Lower leg skin (tissue), 4 donors: ENCODE measurements around the gene MAPK9. TPM values are rescaled to one million over a fixed set of nuclear protein-coding genes. Genes with fewer than 3 reads are reported as not detected.

Experiments
- DNase-seq, 2 donors: peaks; one replicate each; pipeline ENCODE4 v3.0.0-alpha.2; 2019; ENCODE audit warnings: low spot score in 2 of 2
- H3K4me3 ChIP-seq: fragments of 200-600 bp; sonication (generic); 2 replicates; pipeline ENCODE4 v1.5.1; 2017; ENCODE audit warnings: mild to moderate bottlenecking, low read depth; ENCODE audit not compliant: poor library complexity, severe bottlenecking
- POLR2A ChIP-seq, 2 donors: fragments of 450-650 bp; IDR thresholded peaks; one replicate each; pipeline ENCODE4 v1.6.1; 2016 to 2017; ENCODE audit warnings: antibody characterized with exemption in 2 of 2, mild to moderate bottlenecking in 1 of 2, moderate library complexity in 1 of 2
- WGBS, 2 donors: methylation state at CpG; one replicate each; pipeline ENCODE4 v1.1.5; 2018; 5-methylcytosine and 5-hydroxymethylcytosine counted together
- intact Hi-C: fragments of 100-400 bp; cut with DNase I; formaldehyde crosslinking; loops from one replicate; pipeline ENCODE4 v1.15.0; 2023; ENCODE audit warnings: low total_unique reads
- total RNA-seq, 4 donors: library from RNA; depleted of rRNA; stranded (reverse); fragments of >200 nt; gene quantifications; one replicate each; pipeline ENCODE4 v1.1.0, GENCODE V29; 2016
- TF ChIP-seq, protein P1 (sequence below), 3 donors: fragments of 450-650 bp; IDR thresholded peaks; one replicate each; pipeline ENCODE4 v1.5.1; 2016; ENCODE audit warnings: antibody characterized with exemption in 3 of 3, mild to moderate bottlenecking in 3 of 3, moderate library complexity in 2 of 3

MAPK9 gene
- total RNA-seq, 4 donors from 2014 or later = 10.4 to 18.4 (median 15.4) TPM

DNA sequence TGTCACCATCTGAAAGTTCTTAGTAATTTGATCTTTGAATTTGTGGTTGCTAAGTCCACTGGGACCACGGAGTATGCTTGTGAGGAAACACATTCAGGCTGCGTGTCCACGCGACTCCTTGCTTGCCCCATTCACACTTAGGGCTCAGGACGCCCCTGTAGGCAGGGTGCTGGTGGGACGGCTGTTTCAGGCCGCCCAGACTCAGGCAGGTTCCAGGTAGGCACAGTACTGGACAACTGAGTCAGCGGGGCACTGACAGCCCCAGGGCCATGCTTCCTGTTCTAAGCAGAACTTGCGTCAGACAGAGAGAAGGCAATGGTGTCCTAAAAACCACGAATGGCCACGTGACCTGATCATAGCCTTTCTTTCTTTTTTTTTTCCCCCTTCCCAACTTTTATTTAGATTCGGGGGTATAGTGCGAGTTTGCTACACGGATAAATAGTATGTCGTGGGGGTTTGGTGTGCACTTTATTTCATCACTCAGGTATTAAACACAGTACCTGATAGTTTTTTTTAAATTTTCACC is 75.2 kb downstream of the MAPK9 start:
- peak in 1 of 2 donors; percentile 36 for DNase-seq
- WGBS, 2 donors = 91 to 93% methylated on average over 15 of the region's 15 CpGs
- no peak overlapping the region for H3K4me3 ChIP-seq
- intact Hi-C loops = no loop called here
- TF ChIP-seq, protein P1, sequence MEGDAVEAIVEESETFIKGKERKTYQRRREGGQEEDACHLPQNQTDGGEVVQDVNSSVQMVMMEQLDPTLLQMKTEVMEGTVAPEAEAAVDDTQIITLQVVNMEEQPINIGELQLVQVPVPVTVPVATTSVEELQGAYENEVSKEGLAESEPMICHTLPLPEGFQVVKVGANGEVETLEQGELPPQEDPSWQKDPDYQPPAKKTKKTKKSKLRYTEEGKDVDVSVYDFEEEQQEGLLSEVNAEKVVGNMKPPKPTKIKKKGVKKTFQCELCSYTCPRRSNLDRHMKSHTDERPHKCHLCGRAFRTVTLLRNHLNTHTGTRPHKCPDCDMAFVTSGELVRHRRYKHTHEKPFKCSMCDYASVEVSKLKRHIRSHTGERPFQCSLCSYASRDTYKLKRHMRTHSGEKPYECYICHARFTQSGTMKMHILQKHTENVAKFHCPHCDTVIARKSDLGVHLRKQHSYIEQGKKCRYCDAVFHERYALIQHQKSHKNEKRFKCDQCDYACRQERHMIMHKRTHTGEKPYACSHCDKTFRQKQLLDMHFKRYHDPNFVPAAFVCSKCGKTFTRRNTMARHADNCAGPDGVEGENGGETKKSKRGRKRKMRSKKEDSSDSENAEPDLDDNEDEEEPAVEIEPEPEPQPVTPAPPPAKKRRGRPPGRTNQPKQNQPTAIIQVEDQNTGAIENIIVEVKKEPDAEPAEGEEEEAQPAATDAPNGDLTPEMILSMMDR (IDR thresholded peaks at IDR 0.05) = no peak
- TF ChIP-seq POLR2A (IDR thresholded peaks at IDR 0.05) = no peak

- TF ChIP-seq, protein P1 (IDR thresholded peaks at IDR 0.05) = no peak
- TF ChIP-seq POLR2A (IDR thresholded peaks at IDR 0.05) = no peak
- intact Hi-C loops = no loop called here
- H3K4me3 ChIP-seq = no peak overlapping the region
- peak in 1 of 2 donors; percentile 71 for DNase-seq
- 92 to 93% methylated on average over 31 to 34 of the region's 34 CpGs for WGBS, 2 donors
Measured at GRCh38 chr5:180215783-180216630, 75.9 kb downstream of the MAPK9 start.

GRCh38 chr5:180214870-180215770 is 76.8 kb downstream of the MAPK9 start:
- DNase-seq = peak in 1 of 2 donors; percentile 64

DNA sequence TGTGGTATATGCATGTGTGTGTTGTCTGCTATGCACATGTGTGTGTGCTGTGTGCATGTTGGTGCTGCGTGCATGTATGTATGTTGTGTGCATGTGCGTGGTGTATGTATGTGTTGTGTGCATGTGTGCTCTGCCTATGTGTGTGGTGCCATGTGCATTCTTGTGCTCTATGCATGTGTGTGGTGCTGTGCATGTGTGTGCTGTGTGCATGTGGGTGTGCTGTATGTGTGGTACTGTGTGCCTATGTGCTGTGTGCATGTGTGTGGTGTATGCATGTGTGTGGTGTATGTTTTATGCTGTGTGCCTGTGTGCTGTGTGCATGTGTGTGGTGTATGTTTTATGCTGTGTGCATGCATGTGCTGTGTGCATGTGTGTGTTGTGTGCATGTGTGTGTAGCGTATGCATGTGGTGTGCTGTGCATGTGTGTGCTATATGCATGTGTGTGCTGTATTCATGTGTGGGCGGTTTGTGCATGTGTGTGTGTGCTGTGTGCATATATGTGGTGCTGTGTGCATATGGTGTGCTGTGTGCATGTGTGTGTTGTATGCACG is 78.2 kb downstream of the MAPK9 start:
- TF ChIP-seq, protein P1 (IDR thresholded peaks at IDR 0.05) = peak in 1 of 3 donors; percentile 43
- no peak for TF ChIP-seq POLR2A (IDR thresholded peaks at IDR 0.05)
- WGBS, 2 donors = 86 to 90% methylated on average over 5 of the region's 5 CpGs
- DNase-seq = peak in 1 of 2 donors; percentile 21
- intact Hi-C loops = no loop called here
- no peak overlapping the region for H3K4me3 ChIP-seq

More at GRCh38 chr5:180214870-180215770, 76.8 kb downstream of the MAPK9 start:
- WGBS, 2 donors = 93 to 94% methylated on average over 21 of the region's 21 CpGs
- TF ChIP-seq POLR2A (IDR thresholded peaks at IDR 0.05) = no peak
- intact Hi-C loops = no loop called here
- no peak overlapping the region for H3K4me3 ChIP-seq

GRCh38 chr5:180213256-180213600 is 78.7 kb downstream of the MAPK9 start:
- 8 to 11% methylated on average over 4 of the region's 4 CpGs for WGBS, 2 donors
- intact Hi-C loops = no loop called here
- TF ChIP-seq, protein P1 (IDR thresholded peaks at IDR 0.05) = no peak
- no peak for TF ChIP-seq POLR2A (IDR thresholded peaks at IDR 0.05)
- DNase-seq = peak in 1 of 2 donors; percentile 32
- no peak overlapping the region for H3K4me3 ChIP-seq
